A673 (cell line): Measurements from ENCODE around the gene UTP4.

Experiments
- EZH2 ChIP-seq: fragments of 200-600 bp; sonication (generic); IDR thresholded peaks from 2 replicates; pipeline ENCODE4 v1.6.1; 2017; ENCODE audit warnings: borderline replicate concordance, low read depth, mild to moderate bottlenecking, mixed read lengths, antibody characterized with exemption, low read length; ENCODE audit not compliant: poor library complexity, severe bottlenecking
- TF ChIP-seq, protein P1 (sequence below): fragments of 300-800, 200-600 bp; sonication (generic); conservative IDR thresholded peaks from 2 replicates; pipeline ENCODE4 v1.5.1; 2017; ENCODE audit warnings: low read depth, mild to moderate bottlenecking, antibody characterized with exemption, low read length, moderate library complexity, mixed read lengths

DNA sequence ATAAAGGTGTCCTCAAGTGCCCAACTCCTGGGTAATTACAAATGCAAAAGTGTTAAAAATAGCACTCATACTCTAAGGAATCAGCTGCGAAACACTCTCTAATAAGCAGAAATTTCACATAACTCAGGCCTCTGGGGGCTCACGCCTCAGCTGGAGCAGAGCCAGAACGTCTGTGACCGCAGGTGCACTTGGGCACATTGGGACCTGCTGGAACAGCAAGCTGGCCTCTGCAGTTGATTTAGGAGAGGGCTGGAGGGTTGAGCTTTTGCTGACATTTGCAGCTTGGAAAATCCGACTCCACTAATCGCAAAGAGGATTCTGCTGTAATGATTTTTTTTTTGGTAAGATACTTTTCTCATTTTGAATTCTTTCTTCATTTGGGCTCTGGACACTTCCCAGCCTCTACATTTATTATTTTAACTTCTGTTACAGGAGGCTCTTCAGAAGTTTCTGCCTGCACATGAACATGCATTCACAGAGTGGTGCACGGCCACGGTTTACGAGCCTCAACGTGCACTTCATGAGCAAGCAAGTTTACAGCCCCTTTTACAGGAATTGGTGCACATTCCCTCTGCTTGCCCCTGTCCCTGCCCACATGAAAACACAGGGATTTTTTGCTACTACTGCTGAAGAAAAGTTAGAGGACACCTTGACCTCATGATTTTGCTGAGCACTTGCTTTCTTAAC is 50.4 kb downstream of the UTP4 start:
- no peak for TF ChIP-seq EZH2
- TF ChIP-seq, protein P1, sequence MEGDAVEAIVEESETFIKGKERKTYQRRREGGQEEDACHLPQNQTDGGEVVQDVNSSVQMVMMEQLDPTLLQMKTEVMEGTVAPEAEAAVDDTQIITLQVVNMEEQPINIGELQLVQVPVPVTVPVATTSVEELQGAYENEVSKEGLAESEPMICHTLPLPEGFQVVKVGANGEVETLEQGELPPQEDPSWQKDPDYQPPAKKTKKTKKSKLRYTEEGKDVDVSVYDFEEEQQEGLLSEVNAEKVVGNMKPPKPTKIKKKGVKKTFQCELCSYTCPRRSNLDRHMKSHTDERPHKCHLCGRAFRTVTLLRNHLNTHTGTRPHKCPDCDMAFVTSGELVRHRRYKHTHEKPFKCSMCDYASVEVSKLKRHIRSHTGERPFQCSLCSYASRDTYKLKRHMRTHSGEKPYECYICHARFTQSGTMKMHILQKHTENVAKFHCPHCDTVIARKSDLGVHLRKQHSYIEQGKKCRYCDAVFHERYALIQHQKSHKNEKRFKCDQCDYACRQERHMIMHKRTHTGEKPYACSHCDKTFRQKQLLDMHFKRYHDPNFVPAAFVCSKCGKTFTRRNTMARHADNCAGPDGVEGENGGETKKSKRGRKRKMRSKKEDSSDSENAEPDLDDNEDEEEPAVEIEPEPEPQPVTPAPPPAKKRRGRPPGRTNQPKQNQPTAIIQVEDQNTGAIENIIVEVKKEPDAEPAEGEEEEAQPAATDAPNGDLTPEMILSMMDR, result no peak
